ENCODE measurements around the gene APBA3.

APBA3 gene

DNA sequence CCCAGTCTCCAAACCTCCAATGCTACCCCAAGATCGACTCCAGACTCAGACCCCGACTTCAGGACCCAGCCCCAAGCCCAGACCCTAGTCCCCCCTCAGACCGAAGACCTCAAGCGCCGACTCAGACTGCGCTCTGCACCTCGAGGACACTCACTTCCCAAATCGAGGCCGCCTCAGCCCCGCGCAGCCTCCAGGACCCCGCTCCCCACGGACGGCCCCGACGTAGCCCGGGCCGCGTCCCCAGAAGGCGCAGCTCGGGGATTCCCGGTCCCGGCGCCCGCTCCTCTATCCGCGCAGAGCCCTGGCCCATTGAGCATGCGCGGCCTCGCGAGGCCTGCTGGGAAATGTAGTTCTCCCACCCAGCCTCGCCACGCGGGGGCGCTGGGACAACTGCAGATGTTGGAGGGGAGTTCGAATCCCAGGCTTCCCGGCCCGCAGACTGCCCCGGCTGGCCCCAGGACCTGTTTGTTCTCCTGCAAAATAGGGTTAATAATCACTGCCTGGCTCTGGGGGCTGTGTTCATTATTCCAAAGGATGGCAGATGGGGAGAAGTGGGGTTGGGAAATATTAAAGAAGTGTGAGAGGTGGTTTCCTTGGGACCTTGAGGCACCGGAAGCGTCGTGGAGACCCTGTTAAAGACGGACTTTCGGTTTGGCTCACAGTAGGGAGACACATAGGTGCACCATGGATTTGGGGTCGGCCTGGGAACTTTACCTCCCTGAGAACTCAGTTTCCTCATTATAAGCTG is at the start of gene APBA3:
APBA3 (minus strand) TSS at position 311 of the 748 bp plus-strand sequence. CDS start 1,428 bp downstream, outside the sequence.
- Histone ChIP-seq H3K9me3 (no peaks in the 10 kb centered on the region), H3K27me3 (no peaks in the 10 kb centered on the region), H4K20me1 (no peaks in the 10 kb centered on the region), H3K4me1 (peaks cover 43% of the 10 kb centered on the region), H3K36me3 (peaks cover 50% of the 10 kb centered on the region), H3K27ac (peak within 1 kb of the TSS; percentile 98), H3K4me2 (peak within 1 kb of the TSS; percentile 93), H3K4me3 (peak within 1 kb of the TSS; percentile 85), H3K9ac (peak within 1 kb of the TSS; percentile 96)
- no peak for TF ChIP-seq Cebpa-rat (IDR thresholded peaks at IDR 0.05)

DNA sequence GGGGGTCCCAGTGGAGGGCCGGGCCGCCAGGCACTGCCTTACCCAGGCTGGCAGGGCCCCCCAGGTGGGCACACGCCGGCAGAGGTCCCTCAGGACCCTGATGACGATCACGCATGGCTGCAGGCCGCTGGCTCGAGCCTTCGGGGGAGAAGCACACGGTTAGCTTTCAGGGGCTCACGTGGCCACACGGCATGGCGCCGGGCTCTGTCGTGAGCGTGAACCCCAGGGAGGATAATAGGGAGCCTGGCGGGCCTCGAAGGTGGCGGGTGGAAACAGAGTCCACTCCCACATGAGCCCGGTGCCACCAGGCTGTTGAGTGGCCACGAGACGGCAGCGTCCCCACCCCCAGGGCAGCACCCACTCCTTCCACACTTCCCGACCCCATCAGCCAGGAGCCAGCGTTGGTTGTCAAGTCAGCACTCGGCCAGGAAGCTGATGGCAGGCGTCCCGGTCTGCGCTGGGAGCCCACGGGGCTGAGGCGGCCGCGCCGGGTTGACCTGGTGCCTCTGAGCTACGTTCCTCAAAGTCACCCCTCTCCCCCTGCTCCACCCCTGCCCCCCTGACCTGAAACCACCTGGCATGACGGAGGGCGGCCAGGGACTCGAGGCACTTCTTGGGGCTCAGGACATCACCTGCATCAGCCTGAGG is 49.3 kb upstream of the APBA3 start:
- H3K4me2 ChIP-seq: peak overlapping the region; percentile 87
- peak overlapping the region; percentile 76 for H3K27ac ChIP-seq
- H3K4me3 ChIP-seq: no peak overlapping the region
- no peaks in the 10 kb centered on the region for H3K27me3 ChIP-seq
- H3K9ac ChIP-seq: peak overlapping the region; percentile 54
- H3K36me3 ChIP-seq: no peaks in the 10 kb centered on the region
- no peaks in the 10 kb centered on the region for H3K9me3 ChIP-seq
- no peak for TF ChIP-seq Cebpa-rat (IDR thresholded peaks at IDR 0.05)
- no peaks in the 10 kb centered on the region for H4K20me1 ChIP-seq
- H3K4me1 ChIP-seq: peaks cover 73% of the 10 kb centered on the region

GRCh38 chr19:3809881-3810707 is 48.6 kb upstream of the APBA3 start:
- peak overlapping the region; percentile 87 for H3K4me2 ChIP-seq
- no peaks in the 10 kb centered on the region for H3K27me3 ChIP-seq

GRCh38 chr19:3808420-3809143 is 47.1 kb upstream of the APBA3 start:
- no peaks in the 10 kb centered on the region for H3K9me3 ChIP-seq
- H3K4me2 ChIP-seq: peak overlapping the region; percentile 87; the same call in 1 of the 2 replicates
- peak overlapping the region; percentile 26; the same call in 1 of the 2 replicates for H3K27ac ChIP-seq
- H4K20me1 ChIP-seq: no peaks in the 10 kb centered on the region
- no peak overlapping the region for H3K4me3 ChIP-seq
- no peak for TF ChIP-seq Cebpa-rat (IDR thresholded peaks at IDR 0.05)
- peaks cover 50% of the 10 kb centered on the region for H3K4me1 ChIP-seq
- H3K36me3 ChIP-seq: no peaks in the 10 kb centered on the region
- H3K9ac ChIP-seq: no peak overlapping the region
- H3K27me3 ChIP-seq: no peaks in the 10 kb centered on the region

More at GRCh38 chr19:3809881-3810707, 48.6 kb upstream of the APBA3 start:
- Histone ChIP-seq H3K4me3 (no peak overlapping the region), H3K9me3 (no peaks in the 10 kb centered on the region), H3K36me3 (no peaks in the 10 kb centered on the region), H3K4me1 (peaks cover 66% of the 10 kb centered on the region), H4K20me1 (no peaks in the 10 kb centered on the region), H3K27ac (peak overlapping the region; percentile 76), H3K9ac (peak overlapping the region; percentile 54)
- no peak for TF ChIP-seq Cebpa-rat (IDR thresholded peaks at IDR 0.05)

DNA sequence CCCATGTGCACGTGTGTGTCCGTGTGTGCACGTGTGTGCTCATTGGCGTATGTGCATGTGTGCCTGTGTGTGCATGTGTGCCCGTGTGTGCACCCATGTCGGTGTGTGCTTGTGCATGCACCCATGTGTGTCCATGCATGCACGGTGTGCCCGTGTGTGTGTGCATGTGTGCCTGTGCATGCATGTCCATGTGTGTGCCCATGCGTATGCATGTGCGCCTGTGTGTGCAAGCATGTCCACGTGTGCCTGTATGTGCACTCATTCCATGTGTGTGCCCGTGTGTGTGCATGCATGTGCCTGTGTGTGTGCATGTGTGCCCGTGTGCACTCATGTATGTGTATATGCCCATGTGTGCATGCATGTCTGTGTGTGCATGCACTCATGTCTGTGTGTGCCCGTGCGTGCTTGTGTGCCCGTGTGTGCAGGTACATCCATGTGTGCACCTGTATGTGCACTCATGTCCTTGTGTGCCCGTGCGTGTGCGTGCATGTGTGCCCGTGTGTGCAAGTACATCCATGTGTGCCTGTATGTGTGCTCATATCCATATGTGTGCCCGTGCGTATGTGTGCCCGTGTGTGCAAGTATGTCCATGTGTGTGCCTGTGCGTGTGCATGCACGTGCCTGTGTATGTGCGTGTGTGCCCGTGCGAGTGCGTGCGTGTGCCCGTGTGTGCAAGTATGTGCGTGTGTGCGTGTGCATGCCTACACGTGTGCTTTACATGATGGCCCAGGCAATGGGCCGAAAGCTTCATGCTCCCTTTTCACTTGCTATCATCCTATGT is 46.3 kb upstream of the APBA3 start:
- Histone ChIP-seq H3K9ac (no peak overlapping the region), H3K27ac (no peak overlapping the region), H3K4me1 (peaks cover 42% of the 10 kb centered on the region), H3K9me3 (no peaks in the 10 kb centered on the region), H3K27me3 (peaks cover 4% of the 10 kb centered on the region; the same call in 1 of the 2 replicates), H3K4me3 (no peak overlapping the region), H4K20me1 (no peaks in the 10 kb centered on the region), H3K4me2 (no peak overlapping the region), H3K36me3 (no peaks in the 10 kb centered on the region)
- TF ChIP-seq Cebpa-rat (IDR thresholded peaks at IDR 0.05): no peak

DNA sequence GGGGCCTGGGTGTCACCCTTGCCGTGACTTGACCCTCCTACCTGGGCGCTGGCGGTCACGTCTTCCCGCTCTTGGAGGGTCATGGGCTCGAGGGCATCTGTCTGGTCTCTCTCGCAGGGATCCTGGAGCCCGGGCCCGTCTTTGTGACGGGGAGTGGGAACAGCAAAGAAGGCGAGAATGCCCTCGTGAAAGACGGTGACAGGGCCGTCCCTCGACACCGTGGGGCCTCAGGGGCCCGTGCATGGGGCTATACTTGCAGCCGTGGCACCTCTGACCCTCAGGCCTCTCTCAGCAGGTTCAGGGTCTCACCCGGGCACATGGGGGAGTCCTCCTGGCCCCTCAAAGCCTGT is 45.6 kb upstream of the APBA3 start:
- no peak overlapping the region for H3K4me3 ChIP-seq
- no peaks in the 10 kb centered on the region for H3K9me3 ChIP-seq
- H3K9ac ChIP-seq: no peak overlapping the region
- H3K4me1 ChIP-seq: peaks cover 38% of the 10 kb centered on the region
- no peak overlapping the region for H3K27ac ChIP-seq
- no peak overlapping the region for H3K4me2 ChIP-seq
- no peak for TF ChIP-seq Cebpa-rat (IDR thresholded peaks at IDR 0.05)
- H3K27me3 ChIP-seq: peaks cover 10% of the 10 kb centered on the region
- H4K20me1 ChIP-seq: no peaks in the 10 kb centered on the region
- no peaks in the 10 kb centered on the region for H3K36me3 ChIP-seq

GRCh38 chr19:3805859-3806258 is 44.4 kb upstream of the APBA3 start:
- Histone ChIP-seq H3K4me1 (peaks cover 38% of the 10 kb centered on the region), H3K27ac (no peak overlapping the region), H3K36me3 (no peaks in the 10 kb centered on the region), H3K27me3 (peaks cover 23% of the 10 kb centered on the region), H3K4me2 (no peak overlapping the region), H3K9me3 (no peaks in the 10 kb centered on the region), H3K9ac (no peak overlapping the region), H4K20me1 (no peaks in the 10 kb centered on the region), H3K4me3 (no peak overlapping the region)
- no peak for TF ChIP-seq Cebpa-rat (IDR thresholded peaks at IDR 0.05)

DNA sequence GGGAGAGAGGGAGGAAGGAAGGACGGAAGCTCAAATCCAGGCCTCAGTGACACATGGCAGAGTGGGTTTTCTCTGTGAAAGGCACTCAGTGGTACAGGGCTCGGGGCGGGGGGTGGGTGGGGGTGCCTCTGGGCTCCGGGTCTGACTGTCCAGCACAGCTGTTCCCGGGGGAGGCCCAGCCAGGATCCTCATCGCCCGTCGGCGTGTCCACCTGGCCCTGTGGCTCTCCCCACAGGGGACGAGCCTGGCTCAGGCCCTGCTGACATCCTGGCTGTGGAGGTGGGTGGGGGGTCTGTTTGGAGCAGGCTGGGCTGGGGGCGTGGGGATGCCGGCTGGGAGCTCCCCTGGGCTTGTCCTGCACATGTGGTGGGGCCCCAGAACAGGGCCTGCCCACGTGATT is 42.9 kb upstream of the APBA3 start:
- H3K9me3 ChIP-seq: no peaks in the 10 kb centered on the region
- no peak overlapping the region for H3K4me2 ChIP-seq
- peaks cover 37% of the 10 kb centered on the region for H3K27me3 ChIP-seq
- H3K4me1 ChIP-seq: peaks cover 23% of the 10 kb centered on the region
- no peak overlapping the region for H3K4me3 ChIP-seq
- no peaks in the 10 kb centered on the region for H4K20me1 ChIP-seq
- no peaks in the 10 kb centered on the region for H3K36me3 ChIP-seq
- H3K9ac ChIP-seq: no peak overlapping the region
- H3K27ac ChIP-seq: no peak overlapping the region
- no peak for TF ChIP-seq Cebpa-rat (IDR thresholded peaks at IDR 0.05)

GRCh38 chr19:3803986-3804385 is 42.5 kb upstream of the APBA3 start:
- Histone ChIP-seq H3K36me3 (no peaks in the 10 kb centered on the region), H3K4me2 (no peak overlapping the region), H4K20me1 (no peaks in the 10 kb centered on the region), H3K4me1 (peaks cover 19% of the 10 kb centered on the region), H3K27ac (no peak overlapping the region), H3K9ac (no peak overlapping the region), H3K27me3 (peaks cover 41% of the 10 kb centered on the region), H3K4me3 (no peak overlapping the region), H3K9me3 (no peaks in the 10 kb centered on the region)
- TF ChIP-seq Cebpa-rat (IDR thresholded peaks at IDR 0.05): no peak

Measured in BLaER1 (cell line).